HuH-7 (cell line): ENCODE results near the gene CYSRT1.
"Not testable (repeated sequence)": the region's sequence is repeated elsewhere in the genome, so short reads cannot be mapped to it uniquely, and the experiment has no call there.

ENCODE experiments used
- DNase-seq: peaks from one replicate; pipeline ENCODE4 v3.0.0; 2011; ENCODE audit warnings: low spot score

The CYSRT1 gene

GRCh38 chr9:137252555-137253506, 27.9 kb downstream of the CYSRT1 start:
- no peak for DNase-seq

GRCh38 chr9:137253717-137254623, 29.0 kb downstream of the CYSRT1 start:
- no peak for DNase-seq

GRCh38 chr9:137254624-137255447, 29.9 kb downstream of the CYSRT1 start, which contains the start of gene NELFB:
Gene NELFB (plus strand): TSS chr9:137255327.
- DNase-seq, result peak; percentile 99

- peak; percentile 75 for DNase-seq
Observed at GRCh38 chr9:137255448-137256114, 30.6 kb downstream of the CYSRT1 start.

GRCh38 chr9:137256362-137256761, 31.4 kb downstream of the CYSRT1 start:
- no peak for DNase-seq

- DNase-seq, result no peak
Observed at GRCh38 chr9:137256856-137257255, 31.9 kb downstream of the CYSRT1 start.

- not testable (repeated sequence) for DNase-seq
Observed at GRCh38 chr9:137262173-137262908, 37.4 kb downstream of the CYSRT1 start.

- DNase-seq, result no peak
Observed at GRCh38 chr9:137262909-137263285, 37.9 kb downstream of the CYSRT1 start.

- DNase-seq, result no peak
Observed at GRCh38 chr9:137263506-137263905, 38.5 kb downstream of the CYSRT1 start.

GRCh38 chr9:137264067-137264466, 39.1 kb downstream of the CYSRT1 start:
- no peak for DNase-seq

GRCh38 chr9:137265496-137266161, 40.7 kb downstream of the CYSRT1 start:
- DNase-seq, result no peak

GRCh38 chr9:137266162-137266527, 41.2 kb downstream of the CYSRT1 start:
- no peak for DNase-seq

- DNase-seq, result no peak
Observed at GRCh38 chr9:137266585-137267453, 41.8 kb downstream of the CYSRT1 start.

GRCh38 chr9:137267933-137268355, 43.0 kb downstream of the CYSRT1 start:
- no peak for DNase-seq

GRCh38 chr9:137268538-137269201, 43.7 kb downstream of the CYSRT1 start:
- DNase-seq, result no peak

- DNase-seq, result no peak
Observed at GRCh38 chr9:137269231-137269772, 44.3 kb downstream of the CYSRT1 start.

- no peak for DNase-seq
Observed at GRCh38 chr9:137270929-137271695, 46.1 kb downstream of the CYSRT1 start.
